HEK293 (cell line): Measurements from ENCODE around the gene ZNF221.

Experiments used
- KLF1 ChIP-seq: fragments of 450-650 bp; formaldehyde crosslinking; IDR thresholded peaks from 2 replicates; pipeline ENCODE4 v1.5.1; 2016; ENCODE audit warnings: missing biosample characterization, missing genetic modification characterization
- REPIN1 ChIP-seq: fragments of 450-650 bp; formaldehyde crosslinking; IDR thresholded peaks from 2 replicates; pipeline ENCODE4 v1.5.1; 2017; ENCODE audit warnings: missing biosample characterization, missing genetic modification characterization, low read depth
- WT1 ChIP-seq: fragments of 450-650 bp; formaldehyde crosslinking; IDR thresholded peaks from 2 replicates; pipeline ENCODE4 v1.5.1; 2016; ENCODE audit warnings: missing biosample characterization, missing genetic modification characterization
- ZNF114 ChIP-seq: fragments of 450-650 bp; formaldehyde crosslinking; IDR thresholded peaks from 2 replicates; pipeline ENCODE4 v1.5.0; 2017; ENCODE audit warnings: missing biosample characterization, missing genetic modification characterization
- ZNF174 ChIP-seq: fragments of 450-650 bp; formaldehyde crosslinking; IDR thresholded peaks from 2 replicates; pipeline ENCODE4 v1.5.0; 2017; ENCODE audit warnings: missing biosample characterization, mild to moderate bottlenecking, missing genetic modification characterization
- ZNF184 ChIP-seq: fragments of 450-650 bp; IDR thresholded peaks from 2 replicates; pipeline ENCODE4 v1.5.1; 2018; ENCODE audit warnings: missing biosample characterization, mild to moderate bottlenecking, missing genetic modification characterization
- ZNF211 ChIP-seq: fragments of 450-650 bp; formaldehyde crosslinking; IDR thresholded peaks from 2 replicates; pipeline ENCODE4 v1.5.1; 2016; ENCODE audit warnings: low read depth, missing biosample characterization, missing genetic modification characterization
- ZNF223 ChIP-seq: fragments of 450-650 bp; formaldehyde crosslinking; IDR thresholded peaks from 2 replicates; pipeline ENCODE4 v1.5.1; 2016; ENCODE audit warnings: missing biosample characterization, missing genetic modification characterization
- ZNF239 ChIP-seq: fragments of 450-650 bp; formaldehyde crosslinking; IDR thresholded peaks from 2 replicates; pipeline ENCODE4 v1.5.1; 2016; ENCODE audit warnings: missing biosample characterization, missing genetic modification characterization
- ZNF394 ChIP-seq: fragments of 450-650 bp; formaldehyde crosslinking; IDR thresholded peaks from 2 replicates; pipeline ENCODE4 v1.5.1; 2016; ENCODE audit warnings: missing biosample characterization, missing genetic modification characterization, mild to moderate bottlenecking, moderate library complexity, borderline replicate concordance
- ZNF548 ChIP-seq: fragments of 450-650 bp; formaldehyde crosslinking; IDR thresholded peaks from 2 replicates; pipeline ENCODE4 v1.5.1; 2016; ENCODE audit warnings: missing biosample characterization, missing genetic modification characterization
- ZNF549 ChIP-seq: fragments of 450-650 bp; IDR thresholded peaks from 2 replicates; pipeline ENCODE4 v1.5.1; 2018; ENCODE audit warnings: missing biosample characterization, missing genetic modification characterization, mild to moderate bottlenecking, inconsistent platforms, moderate library complexity
- ZNF558 ChIP-seq: fragments of 450-650 bp; formaldehyde crosslinking; IDR thresholded peaks from 2 replicates; pipeline ENCODE4 v1.5.1; 2016; ENCODE audit warnings: missing biosample characterization, missing genetic modification characterization
- ZNF776 ChIP-seq: fragments of 450-650 bp; formaldehyde crosslinking; IDR thresholded peaks from 2 replicates; pipeline ENCODE4 v1.5.0; 2017; ENCODE audit warnings: missing biosample characterization, missing genetic modification characterization, borderline replicate concordance
- TF ChIP-seq, protein P1 (sequence below): fragments of 450-650 bp; formaldehyde crosslinking; IDR thresholded peaks from 2 replicates; pipeline ENCODE4 v1.5.1; 2016; ENCODE audit warnings: missing biosample characterization, missing genetic modification characterization
- TF ChIP-seq, protein P2 (sequence below): fragments of 450-650 bp; formaldehyde crosslinking; IDR thresholded peaks from 2 replicates; pipeline ENCODE4 v1.5.1; 2016; ENCODE audit warnings: missing biosample characterization, missing genetic modification characterization
- TF ChIP-seq, protein P3 (sequence below): fragments of 450-650 bp; formaldehyde crosslinking; IDR thresholded peaks from 2 replicates; pipeline ENCODE4 v1.5.1; 2016; ENCODE audit warnings: missing biosample characterization, missing genetic modification characterization
- TF ChIP-seq, protein P4 (sequence below): fragments of 450-650 bp; formaldehyde crosslinking; IDR thresholded peaks from 2 replicates; pipeline ENCODE4 v1.5.0; 2017; ENCODE audit warnings: missing biosample characterization, missing genetic modification characterization, borderline replicate concordance
- TF ChIP-seq, protein P5 (sequence below): fragments of 450-650 bp; formaldehyde crosslinking; IDR thresholded peaks from 2 replicates; pipeline ENCODE4 v1.5.1; 2017; ENCODE audit warnings: missing biosample characterization, missing genetic modification characterization

The ZNF221 gene

DNA sequence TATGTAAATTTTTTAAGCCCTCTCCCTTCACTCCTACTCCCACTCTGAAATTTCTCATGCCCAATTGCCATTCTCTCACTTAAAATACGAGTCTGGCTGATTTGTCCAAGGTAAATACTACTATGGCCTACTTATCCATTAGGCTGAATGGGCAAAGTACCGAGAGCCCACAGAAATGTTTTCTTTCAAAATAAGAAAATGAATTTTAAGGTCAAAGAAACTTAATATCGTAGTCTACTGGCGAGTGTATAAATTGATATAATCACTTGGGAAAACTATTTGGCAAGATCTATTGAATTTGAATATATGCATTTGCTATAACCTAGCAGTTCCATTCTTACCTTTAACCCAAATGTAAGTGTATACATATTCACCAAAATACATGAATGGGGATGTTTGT lies 48.6 kb upstream of the ZNF221 start (continued):
- TF ChIP-seq KLF1 (tag by site-specific recombination) (no peak), ZNF114 (peak; percentile 12; the same call in 1 of the 2 replicates), ZNF211 (tag by site-specific recombination) (no peak), ZNF549 (peak; percentile 67), ZNF394 (tag by site-specific recombination) (no peak), ZNF558 (tag by site-specific recombination) (0 out of 2 replicates have a peak, but pooled peaks have one; percentile 6), ZNF548 (tag by site-specific recombination) (peak; percentile 38), ZNF776 (tag by site-specific recombination) (no peak), WT1 (tag by site-specific recombination) (no peak; the same call in 1 of the 2 replicates), ZNF174 (tag by site-specific recombination) (peak; percentile 84; the same call in 1 of the 2 replicates), REPIN1 (tag by site-specific recombination) (no peak), ZNF223 (tag by site-specific recombination) (no peak), ZNF239 (tag by site-specific recombination) (no peak), ZNF184 (0 out of 2 replicates have a peak, but pooled peaks have one; percentile 37)
- TF ChIP-seq, protein P1, sequence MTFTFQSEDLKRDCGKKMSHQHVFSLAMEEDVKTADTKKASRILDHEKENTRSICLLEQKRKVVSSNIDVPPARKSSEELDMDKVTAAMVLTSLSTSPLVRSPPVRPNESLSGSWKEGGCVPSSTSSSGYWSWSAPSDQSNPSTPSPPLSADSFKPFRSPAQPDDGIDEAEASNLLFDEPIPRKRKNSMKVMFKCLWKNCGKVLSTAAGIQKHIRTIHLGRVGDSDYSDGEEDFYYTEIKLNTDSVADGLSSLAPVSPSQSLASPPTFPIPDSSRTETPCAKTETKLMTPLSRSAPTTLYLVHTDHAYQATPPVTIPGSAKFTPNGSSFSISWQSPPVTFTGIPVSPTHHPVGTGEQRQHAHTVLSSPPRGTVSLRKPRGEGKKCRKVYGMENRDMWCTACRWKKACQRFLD (tag by site-specific recombination): no peak; the same call in 1 of the 2 replicates
- TF ChIP-seq, protein P2, sequence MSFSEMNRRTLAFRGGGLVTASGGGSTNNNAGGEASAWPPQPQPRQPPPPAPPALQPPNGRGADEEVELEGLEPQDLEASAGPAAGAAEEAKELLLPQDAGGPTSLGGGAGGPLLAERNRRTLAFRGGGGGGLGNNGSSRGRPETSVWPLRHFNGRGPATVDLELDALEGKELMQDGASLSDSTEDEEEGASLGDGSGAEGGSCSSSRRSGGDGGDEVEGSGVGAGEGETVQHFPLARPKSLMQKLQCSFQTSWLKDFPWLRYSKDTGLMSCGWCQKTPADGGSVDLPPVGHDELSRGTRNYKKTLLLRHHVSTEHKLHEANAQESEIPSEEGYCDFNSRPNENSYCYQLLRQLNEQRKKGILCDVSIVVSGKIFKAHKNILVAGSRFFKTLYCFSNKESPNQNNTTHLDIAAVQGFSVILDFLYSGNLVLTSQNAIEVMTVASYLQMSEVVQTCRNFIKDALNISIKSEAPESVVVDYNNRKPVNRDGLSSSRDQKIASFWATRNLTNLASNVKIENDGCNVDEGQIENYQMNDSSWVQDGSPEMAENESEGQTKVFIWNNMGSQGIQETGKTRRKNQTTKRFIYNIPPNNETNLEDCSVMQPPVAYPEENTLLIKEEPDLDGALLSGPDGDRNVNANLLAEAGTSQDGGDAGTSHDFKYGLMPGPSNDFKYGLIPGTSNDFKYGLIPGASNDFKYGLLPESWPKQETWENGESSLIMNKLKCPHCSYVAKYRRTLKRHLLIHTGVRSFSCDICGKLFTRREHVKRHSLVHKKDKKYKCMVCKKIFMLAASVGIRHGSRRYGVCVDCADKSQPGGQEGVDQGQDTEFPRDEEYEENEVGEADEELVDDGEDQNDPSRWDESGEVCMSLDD (tag by site-specific recombination): no peak
- TF ChIP-seq, protein P3, sequence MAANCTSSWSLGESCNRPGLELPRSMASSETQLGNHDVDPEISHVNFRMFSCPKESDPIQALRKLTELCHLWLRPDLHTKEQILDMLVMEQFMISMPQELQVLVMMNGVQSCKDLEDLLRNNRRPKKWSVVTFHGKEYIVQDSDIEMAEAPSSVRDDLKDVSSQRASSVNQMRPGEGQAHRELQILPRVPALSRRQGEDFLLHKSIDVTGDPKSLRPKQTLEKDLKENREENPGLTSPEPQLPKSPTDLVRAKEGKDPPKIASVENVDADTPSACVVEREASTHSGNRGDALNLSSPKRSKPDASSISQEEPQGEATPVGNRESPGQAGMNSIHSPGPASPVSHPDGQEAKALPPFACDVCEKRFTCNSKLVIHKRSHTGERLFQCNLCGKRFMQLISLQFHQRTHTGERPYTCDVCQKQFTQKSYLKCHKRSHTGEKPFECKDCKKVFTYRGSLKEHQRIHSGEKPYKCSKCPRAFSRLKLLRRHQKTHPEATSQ: 0 out of 2 replicates have a peak, but pooled peaks have one; percentile 2
- TF ChIP-seq, protein P4, sequence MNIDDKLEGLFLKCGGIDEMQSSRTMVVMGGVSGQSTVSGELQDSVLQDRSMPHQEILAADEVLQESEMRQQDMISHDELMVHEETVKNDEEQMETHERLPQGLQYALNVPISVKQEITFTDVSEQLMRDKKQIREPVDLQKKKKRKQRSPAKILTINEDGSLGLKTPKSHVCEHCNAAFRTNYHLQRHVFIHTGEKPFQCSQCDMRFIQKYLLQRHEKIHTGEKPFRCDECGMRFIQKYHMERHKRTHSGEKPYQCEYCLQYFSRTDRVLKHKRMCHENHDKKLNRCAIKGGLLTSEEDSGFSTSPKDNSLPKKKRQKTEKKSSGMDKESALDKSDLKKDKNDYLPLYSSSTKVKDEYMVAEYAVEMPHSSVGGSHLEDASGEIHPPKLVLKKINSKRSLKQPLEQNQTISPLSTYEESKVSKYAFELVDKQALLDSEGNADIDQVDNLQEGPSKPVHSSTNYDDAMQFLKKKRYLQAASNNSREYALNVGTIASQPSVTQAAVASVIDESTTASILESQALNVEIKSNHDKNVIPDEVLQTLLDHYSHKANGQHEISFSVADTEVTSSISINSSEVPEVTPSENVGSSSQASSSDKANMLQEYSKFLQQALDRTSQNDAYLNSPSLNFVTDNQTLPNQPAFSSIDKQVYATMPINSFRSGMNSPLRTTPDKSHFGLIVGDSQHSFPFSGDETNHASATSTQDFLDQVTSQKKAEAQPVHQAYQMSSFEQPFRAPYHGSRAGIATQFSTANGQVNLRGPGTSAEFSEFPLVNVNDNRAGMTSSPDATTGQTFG (tag by site-specific recombination): no peak
- TF ChIP-seq, protein P5, sequence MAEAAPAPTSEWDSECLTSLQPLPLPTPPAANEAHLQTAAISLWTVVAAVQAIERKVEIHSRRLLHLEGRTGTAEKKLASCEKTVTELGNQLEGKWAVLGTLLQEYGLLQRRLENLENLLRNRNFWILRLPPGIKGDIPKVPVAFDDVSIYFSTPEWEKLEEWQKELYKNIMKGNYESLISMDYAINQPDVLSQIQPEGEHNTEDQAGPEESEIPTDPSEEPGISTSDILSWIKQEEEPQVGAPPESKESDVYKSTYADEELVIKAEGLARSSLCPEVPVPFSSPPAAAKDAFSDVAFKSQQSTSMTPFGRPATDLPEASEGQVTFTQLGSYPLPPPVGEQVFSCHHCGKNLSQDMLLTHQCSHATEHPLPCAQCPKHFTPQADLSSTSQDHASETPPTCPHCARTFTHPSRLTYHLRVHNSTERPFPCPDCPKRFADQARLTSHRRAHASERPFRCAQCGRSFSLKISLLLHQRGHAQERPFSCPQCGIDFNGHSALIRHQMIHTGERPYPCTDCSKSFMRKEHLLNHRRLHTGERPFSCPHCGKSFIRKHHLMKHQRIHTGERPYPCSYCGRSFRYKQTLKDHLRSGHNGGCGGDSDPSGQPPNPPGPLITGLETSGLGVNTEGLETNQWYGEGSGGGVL: no peak
